RPMI8226 (cell line): ENCODE data around the gene ESRRG.
"Not testable (repeated sequence)": the region's sequence is repeated elsewhere in the genome, so short reads cannot be mapped to it uniquely, and the experiment has no call there.

ENCODE experiments used
- DNase-seq: peaks from one replicate; pipeline ENCODE4 v3.0.0-alpha.2; 2015

ESRRG gene

GRCh38 chr1:216560527-216560926 is 162.7 kb downstream of the ESRRG start:
- DNase-seq = no peak

GRCh38 chr1:216559359-216559758 is 163.9 kb downstream of the ESRRG start:
- DNase-seq = no peak

GRCh38 chr1:216555653-216556052 is 167.6 kb downstream of the ESRRG start:
- DNase-seq = no peak

GRCh38 chr1:216554934-216555333 is 168.3 kb downstream of the ESRRG start:
- DNase-seq = no peak

- no peak for DNase-seq
Observed at GRCh38 chr1:216553766-216554165, 169.5 kb downstream of the ESRRG start.

- no peak for DNase-seq
Observed at GRCh38 chr1:216553040-216553439, 170.2 kb downstream of the ESRRG start.

GRCh38 chr1:216549796-216550195 is 173.4 kb downstream of the ESRRG start:
- no peak for DNase-seq

GRCh38 chr1:216542741-216543140 is 180.5 kb downstream of the ESRRG start:
- no peak for DNase-seq

- DNase-seq = no peak
Observed at GRCh38 chr1:216542263-216542662, 181.0 kb downstream of the ESRRG start.

- DNase-seq = no peak
Observed at GRCh38 chr1:216535751-216536150, 187.5 kb downstream of the ESRRG start.

GRCh38 chr1:216535059-216535458 is 188.2 kb downstream of the ESRRG start:
- DNase-seq = no peak

- DNase-seq = no peak
Observed at GRCh38 chr1:216533776-216534175, 189.5 kb downstream of the ESRRG start.

- DNase-seq = no peak
Observed at GRCh38 chr1:216532251-216532798, 190.9 kb downstream of the ESRRG start.

GRCh38 chr1:216531263-216532239 is 191.7 kb downstream of the ESRRG start:
- peak; percentile 38 for DNase-seq

- not testable (repeated sequence) for DNase-seq
Observed at GRCh38 chr1:216529851-216530250, 193.4 kb downstream of the ESRRG start.

- peak; percentile 20 for DNase-seq
Observed at GRCh38 chr1:216528816-216529215, 194.4 kb downstream of the ESRRG start.

GRCh38 chr1:216523449-216524190 is 199.6 kb downstream of the ESRRG start:
- DNase-seq = no peak

GRCh38 chr1:216523043-216523442 is 200.2 kb downstream of the ESRRG start:
- no peak for DNase-seq

- DNase-seq = no peak
Observed at GRCh38 chr1:216521477-216521876, 201.8 kb downstream of the ESRRG start.

GRCh38 chr1:216518844-216519627 is 204.2 kb downstream of the ESRRG start:
- no peak for DNase-seq

GRCh38 chr1:216502528-216503162 is 220.6 kb downstream of the ESRRG start:
- no peak for DNase-seq

GRCh38 chr1:216500273-216500967 is 222.8 kb downstream of the ESRRG start:
- DNase-seq = no peak
